GM18508 (cell line): Measurements from ENCODE around the gene DCAF8.
"Not testable (repeated sequence)": the region's sequence is repeated elsewhere in the genome, so short reads cannot be mapped to it uniquely, and the experiment has no call there.

ENCODE experiments used
- ATAC-seq: cut with Tn5 transposase; IDR thresholded peaks from one replicate; pipeline ENCODE4 v1.9.1; 2021; ENCODE audit warnings: moderate number of reproducible peaks; ENCODE audit not compliant: insufficient read depth, unreplicated experiment

Gene DCAF8

DNA sequence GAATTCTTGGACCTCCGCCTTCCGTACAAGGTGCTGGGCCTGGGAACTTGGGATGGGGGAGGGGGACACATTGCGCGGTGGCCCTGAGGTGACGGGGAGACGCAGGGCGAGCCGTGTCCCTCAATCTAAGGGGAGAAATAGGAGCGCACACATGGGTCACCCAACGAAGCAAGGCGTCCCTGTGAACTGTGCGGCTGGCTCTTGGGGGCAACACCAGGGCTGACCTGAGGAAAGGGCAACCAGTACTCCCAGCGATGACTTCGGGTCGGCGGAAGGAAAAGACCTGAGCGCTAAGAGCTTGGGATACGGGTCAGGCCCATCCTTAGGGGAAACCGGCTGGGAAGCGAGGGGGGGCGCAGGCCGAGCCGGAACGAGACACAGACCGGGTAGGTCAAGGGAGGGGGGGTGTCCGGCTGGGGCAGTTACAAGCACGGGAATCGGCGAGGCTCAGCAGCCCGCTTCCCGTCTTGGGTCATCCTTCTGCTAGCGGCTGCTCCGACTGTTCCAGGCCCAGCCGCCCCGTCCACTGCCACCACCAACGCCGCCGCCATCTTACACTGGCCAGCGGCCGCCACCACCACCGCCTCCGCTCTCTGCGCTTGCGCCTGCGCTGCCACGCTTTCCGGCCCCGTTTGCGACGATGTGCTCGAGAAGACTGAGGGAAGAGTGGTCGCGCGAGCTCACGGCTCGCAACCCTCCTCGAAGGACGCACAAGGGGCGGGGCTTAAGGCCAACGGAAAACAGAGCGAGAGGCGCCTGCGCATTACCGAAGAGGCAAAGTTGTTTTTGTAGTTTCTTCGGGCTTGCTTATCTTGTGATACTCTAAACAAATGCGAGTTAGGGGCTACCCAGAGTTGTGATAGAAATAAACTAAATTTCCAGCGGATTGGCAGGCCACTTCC, at the start of gene DCAF8:
Gene DCAF8 (minus strand): TSS at position 657 of the 902 bp plus-strand sequence. CDS start 18,541 bp downstream, outside the sequence.
- ATAC-seq, result peak; percentile 52

GRCh38 chr1:160309571-160309970, 47.2 kb upstream of the DCAF8 start:
- ATAC-seq, result no peak

GRCh38 chr1:160309185-160309557, 46.8 kb upstream of the DCAF8 start:
- ATAC-seq, result no peak

- no peak for ATAC-seq
These were observed 46.3 kb upstream of the DCAF8 start for GRCh38 chr1:160308451-160309184.

DNA sequence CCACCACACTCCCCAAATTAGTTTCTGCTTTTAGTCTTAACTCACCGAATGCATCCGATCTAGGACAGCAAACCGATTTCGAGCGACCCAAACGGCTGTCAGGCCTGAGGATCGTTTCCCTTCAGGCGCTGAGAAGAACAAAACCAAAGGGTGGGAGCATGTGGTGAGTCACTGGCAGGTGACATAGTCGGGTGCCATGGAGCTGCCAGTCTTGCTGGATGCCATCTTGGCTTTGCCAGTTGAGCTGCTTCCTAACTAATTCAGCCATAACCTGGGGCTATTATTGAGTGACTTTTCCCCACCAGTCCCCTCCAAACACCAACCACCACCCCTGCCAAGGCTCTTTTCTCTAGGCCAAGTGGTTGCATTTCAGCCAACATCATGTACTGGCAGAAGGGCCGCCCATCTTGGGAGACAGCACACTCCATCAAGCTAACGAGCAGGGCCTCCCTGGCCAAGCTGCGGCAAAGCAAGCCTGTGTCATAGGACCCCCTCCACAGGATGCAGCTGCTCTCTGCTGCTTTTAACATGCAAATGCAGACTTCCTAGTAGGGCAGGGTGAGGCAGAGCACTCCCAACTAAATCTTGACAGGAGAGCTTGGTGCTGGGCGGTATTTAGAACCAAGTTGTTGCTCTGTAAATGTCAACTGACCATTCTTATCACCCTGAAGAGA, 44.9 kb upstream of the DCAF8 start:
- no peak for ATAC-seq

DNA sequence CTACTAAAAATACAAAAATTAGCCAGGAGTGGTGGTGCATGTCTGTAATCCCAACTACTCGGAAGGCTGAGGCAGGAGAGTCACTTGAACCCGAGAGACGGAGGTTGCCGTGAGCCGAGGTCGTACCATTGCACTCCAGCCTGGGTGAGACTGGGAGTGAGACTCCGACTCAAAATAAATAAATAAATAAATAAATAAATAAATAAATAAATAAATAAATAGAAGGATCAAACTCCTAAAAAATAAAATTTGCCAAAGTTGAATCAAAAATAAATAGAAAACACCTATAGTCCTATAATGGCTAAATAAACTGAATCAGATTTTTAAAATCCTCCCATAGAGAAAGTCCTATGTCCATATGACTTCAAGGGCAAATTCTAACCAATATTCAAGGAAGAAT, 37.8 kb upstream of the DCAF8 start:
- no peak for ATAC-seq

GRCh38 chr1:160296036-160296435, 33.7 kb upstream of the DCAF8 start:
- ATAC-seq, result no peak

- ATAC-seq, result no peak
These were observed 30.9 kb upstream of the DCAF8 start for GRCh38 chr1:160293020-160293968.

- peak; percentile 54 for ATAC-seq
These were observed 29.2 kb upstream of the DCAF8 start for GRCh38 chr1:160291248-160292220.

GRCh38 chr1:160287769-160288168, 25.4 kb upstream of the DCAF8 start:
- not testable (repeated sequence) for ATAC-seq

- ATAC-seq, result no peak
These were observed 23.2 kb upstream of the DCAF8 start for GRCh38 chr1:160285506-160285905.

- ATAC-seq, result peak; percentile 73
These were observed 22.5 kb upstream of the DCAF8 start, which contains the start of gene PEX19 for GRCh38 chr1:160284782-160285344. TSS of gene PEX19 (minus strand) at chr1:160285133. CDS start at chr1:160285124, 9 bp downstream.

DNA sequence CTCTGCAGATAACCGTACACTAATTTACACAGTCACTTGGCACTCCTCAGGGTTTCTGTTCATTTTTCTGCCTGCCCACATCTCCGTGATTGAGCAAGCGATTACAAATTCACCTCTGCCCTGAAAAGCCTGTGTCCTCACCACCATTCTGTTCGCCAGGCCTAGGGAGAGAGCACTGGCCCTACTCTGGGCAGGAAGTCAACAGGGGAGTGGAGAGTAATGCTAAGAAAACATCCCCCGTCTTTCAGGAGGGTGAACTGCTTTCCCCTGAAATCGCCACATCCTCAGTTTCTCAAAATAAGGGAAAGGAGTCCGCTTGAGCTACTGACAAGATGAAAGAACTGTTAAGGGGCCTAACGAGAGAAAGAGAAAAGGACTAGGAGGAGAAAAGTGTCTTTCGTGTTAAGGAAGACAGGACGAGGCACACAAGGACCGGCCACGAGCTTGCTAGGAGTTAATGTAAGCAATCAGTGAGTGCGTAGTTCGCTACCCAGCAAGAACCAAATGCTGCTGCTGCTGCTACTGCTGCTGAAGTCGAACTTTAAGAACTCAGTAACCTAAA, 22.0 kb upstream of the DCAF8 start:
- no peak for ATAC-seq

- ATAC-seq, result no peak
These were observed 20.5 kb upstream of the DCAF8 start for GRCh38 chr1:160282807-160283206.

DNA sequence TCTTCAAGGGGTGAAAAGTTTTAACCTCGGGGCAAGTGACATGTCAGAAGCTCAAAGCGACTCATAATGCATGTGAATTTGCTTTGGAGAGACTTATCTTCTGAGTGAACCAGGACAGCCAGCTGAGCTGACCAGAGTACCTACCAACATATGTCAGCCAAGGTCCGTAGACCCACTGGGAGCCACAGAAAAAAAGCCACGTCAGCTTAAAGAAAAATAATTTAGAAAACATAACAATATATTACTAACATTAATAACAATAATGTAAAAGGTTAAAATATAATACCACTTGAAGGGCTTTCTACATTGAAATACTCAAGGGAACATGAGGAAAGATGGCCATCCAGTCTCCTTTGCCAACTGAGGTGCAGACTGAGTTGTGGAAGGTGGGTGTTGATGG, 15.6 kb upstream of the DCAF8 start:
- ATAC-seq, result no peak

- no peak for ATAC-seq
These were observed 15.0 kb upstream of the DCAF8 start for GRCh38 chr1:160277330-160277729.

DNA sequence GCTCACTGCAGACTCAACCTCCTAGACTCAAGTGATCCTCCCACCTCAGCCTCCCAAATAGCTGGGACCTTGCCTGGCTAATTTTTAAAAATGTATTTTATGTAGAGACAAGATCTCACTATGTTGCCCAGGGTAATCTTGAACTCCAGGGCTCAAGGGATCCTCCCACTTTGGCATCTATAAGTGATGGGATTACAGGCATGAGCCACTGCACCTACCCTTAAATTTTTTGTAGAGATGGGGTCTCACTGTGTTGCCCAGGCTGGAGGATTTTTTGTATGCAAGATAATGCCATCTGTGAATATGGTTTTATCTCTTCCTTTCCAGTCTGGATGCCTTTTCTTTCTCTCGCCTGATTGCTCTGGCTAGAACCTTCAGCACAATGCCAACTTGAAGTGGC, 8.7 kb upstream of the DCAF8 start:
- ATAC-seq, result no peak
